ENCODE measurements around the gene IFIT1.
"Not testable (repeated sequence)": the region's sequence is repeated elsewhere in the genome, so short reads cannot be mapped to it uniquely, and the experiment has no call there.

Gene IFIT1, protein sequence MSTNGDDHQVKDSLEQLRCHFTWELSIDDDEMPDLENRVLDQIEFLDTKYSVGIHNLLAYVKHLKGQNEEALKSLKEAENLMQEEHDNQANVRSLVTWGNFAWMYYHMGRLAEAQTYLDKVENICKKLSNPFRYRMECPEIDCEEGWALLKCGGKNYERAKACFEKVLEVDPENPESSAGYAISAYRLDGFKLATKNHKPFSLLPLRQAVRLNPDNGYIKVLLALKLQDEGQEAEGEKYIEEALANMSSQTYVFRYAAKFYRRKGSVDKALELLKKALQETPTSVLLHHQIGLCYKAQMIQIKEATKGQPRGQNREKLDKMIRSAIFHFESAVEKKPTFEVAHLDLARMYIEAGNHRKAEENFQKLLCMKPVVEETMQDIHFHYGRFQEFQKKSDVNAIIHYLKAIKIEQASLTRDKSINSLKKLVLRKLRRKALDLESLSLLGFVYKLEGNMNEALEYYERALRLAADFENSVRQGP
- 9.3 to 54.2 (median 21.9) reads per million in 4 donors for total RNA-seq

DNA sequence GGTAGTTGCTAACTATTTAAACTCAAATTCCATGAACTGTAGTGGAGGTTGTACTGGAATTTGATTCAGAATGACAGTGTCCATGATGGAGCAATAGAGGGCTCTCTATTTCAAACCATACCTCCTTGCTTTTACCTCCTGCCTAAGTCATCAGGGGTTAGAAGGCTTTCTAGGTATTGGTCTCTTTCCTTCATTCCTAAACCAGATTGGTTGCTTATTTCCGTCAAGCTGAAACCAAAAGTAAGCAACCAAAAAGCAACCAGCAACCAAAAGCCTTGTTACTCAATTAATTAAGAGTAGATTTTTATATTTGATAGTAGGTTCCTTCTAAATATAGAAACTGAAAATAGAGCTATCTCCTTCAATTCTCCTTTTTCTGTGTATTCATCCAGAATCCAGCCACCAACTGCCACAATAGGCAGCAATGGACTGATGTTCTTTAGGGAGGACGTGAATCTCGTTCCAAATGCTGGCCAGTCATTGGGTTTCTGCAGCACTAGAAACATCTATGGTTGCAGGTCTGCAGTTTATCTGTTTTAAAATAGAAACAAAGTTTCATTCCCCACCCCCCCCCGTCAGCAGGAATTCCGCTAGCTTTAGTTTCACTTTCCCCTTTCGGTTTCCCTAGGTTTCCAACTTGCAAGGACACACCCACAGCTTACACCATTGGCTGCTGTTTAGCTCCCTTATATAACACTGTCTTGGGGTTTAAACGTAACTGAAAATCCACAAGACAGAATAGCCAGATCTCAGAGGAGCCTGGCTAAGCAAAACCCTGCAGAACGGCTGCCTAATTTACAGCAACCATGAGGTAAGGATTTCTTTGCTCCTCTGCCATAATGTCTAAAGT, at the start of gene IFIT1:
Gene IFIT1 (plus strand): TSS at position 717 of the 850 bp plus-strand sequence. CDS start 90 bp downstream, at position 807.
- DNase-seq, result peak in 4 of 5 donors; percentile 29 to 53 (median 45)

DNA sequence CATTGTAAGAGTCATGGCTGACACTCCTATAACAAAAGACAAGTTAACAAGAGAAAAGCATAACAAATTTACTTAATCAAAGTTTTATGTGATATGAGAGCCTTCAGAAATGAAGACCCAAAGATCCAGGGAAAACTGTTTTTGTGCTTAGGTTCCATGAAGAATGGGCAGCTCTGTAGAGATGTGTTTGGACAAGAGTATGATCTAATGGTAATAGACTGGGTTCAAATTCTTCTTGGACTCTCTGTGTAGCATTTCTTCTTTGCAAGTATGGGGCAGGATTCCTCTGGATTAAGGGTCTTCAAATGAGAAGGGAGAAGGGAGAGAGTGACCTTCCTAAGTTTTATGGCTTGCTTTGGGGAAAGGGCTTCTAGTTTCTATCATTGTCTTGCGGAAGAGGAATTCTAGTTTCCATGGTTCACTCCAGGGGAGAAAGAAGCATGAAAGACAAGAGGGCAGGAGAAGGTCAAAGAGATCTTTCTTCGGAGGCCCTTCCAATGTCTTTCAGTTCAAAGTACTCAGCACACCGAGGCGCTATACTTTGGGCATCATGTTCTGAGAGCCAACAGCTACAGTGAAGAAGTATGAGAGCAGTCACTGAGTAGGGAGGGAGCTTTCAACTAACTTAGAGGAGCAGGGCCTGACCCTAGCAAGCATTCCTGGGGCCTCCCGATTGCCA, 49.2 kb upstream of the IFIT1 start:
- DNase-seq, result no peak

DNA sequence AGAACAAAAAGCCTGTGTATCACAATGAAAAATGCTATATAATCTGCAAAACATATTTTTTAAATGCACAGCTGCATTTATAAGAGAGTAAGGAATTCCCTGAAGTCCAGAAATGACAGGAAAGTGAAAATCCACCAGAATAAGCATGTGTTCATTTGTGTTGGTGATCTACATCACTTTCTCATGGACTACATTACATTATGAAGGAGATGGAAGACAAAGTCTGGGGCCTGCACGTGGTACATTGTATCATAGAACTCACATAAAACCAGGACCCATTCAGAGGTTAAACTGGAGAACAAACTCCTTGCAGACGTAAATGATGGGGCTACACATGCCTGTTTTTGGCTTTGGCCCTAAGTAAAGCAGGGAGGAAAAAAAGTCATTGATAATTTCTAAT, 48.3 kb upstream of the IFIT1 start:
- no peak for DNase-seq

DNA sequence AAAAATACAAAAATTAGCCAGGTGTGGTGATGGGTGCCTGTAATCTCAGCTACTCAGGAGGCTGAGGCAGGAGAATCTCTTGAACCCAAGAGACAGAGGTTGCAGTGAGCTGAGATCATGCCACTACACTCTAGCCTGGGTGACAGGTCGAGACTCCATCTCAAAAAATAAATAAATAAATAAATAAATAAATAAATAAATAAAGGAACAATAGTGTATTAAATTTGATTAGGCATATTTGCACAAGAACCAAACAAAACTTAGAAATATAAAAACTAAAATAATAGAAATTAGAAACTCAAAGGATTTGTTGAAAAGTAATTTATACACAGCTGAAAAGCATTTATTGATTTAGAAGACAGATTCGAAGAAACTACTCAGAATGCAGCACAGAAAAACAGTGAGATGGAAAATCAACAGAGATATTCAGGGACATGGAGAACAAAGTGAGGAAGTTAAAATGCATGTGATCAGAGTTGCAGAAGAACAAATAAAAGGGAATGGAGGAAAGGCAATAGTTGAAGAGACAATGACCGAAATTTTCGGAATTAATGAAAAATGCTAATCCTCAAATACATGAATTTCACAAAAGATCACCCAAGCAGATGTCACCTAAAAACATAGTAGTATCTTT, 46.9 kb upstream of the IFIT1 start:
- no peak for DNase-seq

DNA sequence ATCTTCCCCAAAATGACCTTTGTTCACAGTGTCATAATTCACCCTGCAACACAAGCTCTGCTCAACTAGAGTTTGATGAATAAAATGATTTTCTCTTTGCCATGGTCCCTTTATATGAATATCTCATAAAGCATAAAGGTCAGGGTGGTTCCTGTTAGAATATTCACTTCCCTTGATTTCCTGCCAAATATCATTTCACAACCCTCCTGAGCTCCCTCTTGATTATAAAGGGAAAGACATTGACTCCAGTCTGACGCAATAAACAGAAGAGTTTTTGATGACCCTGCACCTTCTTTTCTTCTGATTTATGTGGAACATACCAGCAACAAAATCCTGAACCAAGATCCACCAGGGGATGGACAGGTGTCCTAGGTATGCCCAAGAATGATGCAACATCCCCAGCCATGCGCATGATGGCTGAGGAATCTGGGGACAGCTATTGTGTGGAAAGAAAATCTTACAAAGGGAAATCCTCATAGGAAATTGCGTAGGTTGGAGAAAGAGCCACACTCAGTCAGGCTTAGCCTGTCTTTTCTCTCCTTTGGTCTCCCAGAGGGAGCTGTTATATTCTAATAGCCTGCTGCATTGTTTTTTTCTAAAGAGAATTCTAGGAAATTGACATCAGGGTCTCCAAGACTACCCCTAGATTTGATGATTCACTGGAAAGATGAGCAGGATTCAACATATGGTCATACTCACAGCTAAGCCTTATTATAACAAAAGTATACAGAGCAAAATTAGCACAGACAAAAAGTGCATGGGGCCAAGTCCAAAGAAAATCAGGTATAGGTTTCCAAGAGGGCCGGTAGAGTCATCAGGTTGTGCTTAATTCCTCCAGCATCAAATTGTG, 45.8 kb upstream of the IFIT1 start:
- no peak for DNase-seq

DNA sequence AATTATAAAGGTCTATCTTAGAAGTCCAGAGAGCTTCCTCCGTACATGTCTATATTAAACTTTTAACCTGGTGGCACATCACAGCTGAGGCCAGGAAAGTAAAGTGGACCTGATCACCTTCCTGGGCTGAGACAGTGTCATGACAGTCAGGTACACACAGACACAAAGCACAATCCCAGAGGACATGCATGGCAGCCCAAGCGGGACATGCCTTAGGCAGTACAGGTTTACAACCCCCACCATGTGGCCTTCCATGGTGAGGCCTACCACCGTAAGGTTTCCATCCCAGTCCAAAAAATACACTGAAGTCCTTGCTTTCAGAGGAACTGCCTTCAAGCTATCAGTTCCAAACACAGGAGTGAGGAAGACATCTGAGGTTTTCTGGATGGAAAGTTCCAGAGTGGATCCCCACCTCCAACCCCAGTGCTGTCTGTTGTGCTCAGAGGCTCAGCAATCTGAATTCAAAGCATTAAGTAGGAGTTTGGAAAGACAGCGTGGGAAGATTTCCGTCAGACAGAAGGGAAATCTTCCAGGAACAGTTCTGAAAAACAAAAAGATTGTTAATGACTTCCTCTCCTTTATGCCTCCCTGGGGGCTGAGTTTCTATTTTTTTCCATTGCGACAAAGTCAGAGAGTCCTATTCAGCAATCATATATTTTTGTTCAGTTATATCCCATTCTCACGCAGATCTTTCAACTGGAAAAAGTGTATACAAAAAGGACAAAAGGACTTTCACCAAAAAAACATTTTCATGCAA, 44.5 kb upstream of the IFIT1 start:
- DNase-seq, result no peak

DNA sequence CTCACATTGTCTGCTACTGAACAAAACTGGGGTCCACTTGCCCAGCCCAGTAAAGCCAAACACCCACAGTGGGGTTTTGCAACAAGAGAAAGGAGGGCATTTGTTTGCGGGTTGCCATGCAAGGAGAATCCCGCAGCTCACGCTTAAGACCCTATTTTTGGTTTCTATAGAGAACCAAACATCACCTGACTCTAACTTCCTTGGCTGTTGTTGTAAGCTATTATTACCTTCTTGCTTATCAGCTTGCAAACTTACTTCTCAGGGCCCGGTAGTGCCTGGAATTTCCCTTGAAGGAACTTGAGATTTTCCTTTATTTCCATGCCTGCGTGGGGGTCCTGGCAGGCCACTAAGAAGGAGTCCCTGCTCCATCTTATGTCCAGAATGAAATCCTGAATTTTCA, 43.9 kb upstream of the IFIT1 start:
- no peak for DNase-seq

DNA sequence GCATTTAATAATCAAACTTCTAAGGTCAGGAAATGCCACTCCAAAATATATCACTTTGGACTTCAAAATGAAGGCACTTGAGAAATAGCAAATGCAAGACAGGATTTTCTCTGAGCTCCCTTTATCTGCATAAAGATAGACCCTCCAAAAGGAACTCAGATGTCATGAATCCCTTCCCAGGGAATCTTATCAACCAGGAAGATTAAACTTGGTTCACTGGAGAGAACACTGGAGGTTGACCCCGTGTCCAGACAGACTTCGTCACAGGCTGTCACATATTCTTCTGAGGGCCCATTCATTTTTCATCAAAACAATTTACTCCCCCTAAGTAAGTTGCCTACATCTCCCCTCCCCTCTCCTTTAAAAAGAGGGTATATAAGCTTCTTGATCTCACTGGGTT, 43.4 kb upstream of the IFIT1 start:
- no peak for DNase-seq

DNA sequence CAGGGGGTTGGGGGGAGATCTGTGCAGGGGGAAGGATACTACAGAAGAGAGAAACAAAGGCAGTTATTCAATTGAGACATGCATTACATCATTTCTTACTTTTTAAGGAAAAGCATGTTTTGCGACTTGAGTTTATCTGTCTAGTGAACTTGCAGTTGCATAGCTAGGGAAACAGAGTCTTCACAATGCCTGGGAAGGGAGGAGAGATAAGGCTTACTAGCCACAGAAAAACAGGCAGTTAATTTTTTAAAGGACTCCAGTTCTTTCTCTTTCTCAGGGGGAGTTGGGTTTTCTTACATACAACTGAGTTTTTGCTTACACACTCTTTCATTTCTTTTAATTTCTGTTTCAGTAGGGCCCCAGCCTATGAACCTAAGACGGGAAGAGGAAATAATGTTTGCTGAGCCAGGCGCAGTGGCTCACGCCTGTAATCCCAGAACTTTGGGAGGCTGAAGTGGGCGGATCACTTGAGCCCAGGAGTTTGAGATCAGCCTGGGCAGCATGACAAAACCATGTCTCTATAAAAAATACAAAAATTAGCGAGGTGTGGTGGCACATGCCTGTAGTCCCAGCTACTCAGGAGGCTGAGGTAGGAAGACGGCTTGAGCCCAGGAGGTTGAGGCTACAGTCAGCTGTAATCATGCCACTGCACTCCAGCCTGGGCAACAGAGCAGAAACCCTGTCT, 41.6 kb upstream of the IFIT1 start:
- DNase-seq, result not testable (repeated sequence)

DNA sequence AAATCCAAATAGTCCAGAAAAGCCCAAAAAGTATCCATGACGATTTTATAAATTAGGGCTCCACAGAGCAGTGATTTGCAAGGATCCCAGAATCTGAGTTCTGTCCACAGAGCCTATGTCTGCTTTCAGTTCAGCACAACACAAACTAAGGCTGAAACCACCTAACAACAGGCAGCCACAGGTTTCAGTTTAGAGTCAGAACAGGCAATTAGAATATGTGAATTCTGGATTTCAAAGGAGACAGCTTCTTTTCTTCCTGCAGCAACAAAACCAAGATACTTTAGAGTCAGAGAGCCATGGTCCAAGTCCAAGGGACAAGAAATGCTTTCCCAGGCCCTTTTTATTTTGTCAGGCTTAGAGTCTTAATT, 41.0 kb upstream of the IFIT1 start:
- peak in 1 of 5 donors; percentile 34 for DNase-seq

DNA sequence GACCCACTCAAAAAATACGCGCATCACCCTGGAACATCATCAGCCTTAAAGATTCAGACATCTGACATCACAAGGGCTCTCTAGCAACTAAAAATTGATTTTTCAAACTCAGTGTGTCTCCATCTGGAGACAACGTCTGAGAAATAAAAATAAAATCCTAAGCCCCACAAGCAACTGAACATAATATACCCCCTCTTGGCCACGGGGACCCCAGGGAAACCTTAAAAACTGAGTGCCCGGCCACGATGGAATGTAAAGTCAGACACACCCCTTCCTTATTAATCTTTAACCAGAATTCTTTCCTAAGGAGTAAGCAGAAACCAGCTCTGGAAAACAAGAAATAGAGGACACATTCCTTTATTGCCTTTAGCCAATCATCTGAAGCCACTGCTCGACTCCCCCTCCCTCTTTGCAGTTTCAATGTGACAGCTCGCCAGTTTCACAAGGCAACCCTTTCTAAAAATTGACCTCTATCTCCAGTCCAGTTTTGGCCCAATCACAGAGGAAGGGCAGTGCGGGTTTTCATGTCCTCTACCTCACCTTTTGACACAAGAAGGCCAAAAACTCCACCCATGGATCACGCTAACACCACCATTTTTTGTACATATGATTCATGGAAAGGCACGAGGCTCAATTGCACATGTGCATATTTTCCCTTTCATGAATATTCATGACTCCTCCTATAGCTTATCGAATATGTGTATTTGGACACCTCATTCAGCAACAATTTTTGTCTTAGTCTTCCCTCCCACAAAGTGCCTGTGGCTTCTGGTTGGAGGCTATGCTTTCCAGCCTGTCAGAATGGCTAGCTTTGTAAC, 40.4 kb upstream of the IFIT1 start:
- no peak for DNase-seq

DNA sequence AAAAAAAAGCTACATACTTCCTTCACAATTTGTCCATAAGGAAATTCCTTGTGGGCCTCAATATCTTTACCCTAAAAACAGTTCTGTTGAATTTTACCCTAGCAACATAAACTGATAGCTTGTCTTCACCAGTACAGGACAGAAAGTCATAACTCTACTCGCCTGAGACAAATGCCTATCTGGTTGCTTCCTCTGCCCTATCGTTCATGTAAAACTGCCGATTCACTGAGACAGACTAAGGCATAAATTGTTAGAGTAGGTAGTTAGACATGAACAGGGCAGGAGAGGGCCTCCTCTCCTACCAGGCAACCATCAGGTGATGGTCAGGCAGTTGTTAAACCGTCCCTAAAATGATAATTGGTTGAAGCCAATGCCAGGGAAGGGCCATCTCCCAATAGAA, 39.6 kb upstream of the IFIT1 start:
- DNase-seq, result no peak

DNA sequence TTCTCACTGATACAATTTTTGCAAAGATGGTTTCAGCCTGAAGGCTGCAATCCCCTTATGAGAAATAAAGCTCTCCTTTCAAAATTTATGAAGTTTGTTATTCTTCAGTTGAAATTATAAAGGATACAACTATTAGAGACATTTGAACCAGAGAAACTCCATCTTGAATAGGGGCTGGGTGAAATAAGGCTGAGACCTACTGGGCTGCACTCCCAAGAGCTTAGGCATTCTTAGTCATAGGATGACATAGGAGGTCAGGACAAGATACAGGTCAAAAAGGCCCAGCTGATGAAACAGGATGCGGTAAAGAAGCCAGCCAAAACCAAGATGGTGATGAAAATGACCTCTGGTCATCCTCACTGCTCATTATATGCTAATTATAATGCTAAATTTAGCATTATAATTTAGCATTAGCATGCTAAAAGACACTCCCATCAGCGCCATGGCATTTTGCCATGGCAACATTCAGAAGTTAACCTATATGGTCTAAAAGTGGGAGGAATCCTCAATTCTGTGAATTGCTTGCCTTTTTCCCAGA, 37.0 kb upstream of the IFIT1 start:
- DNase-seq, result no peak

DNA sequence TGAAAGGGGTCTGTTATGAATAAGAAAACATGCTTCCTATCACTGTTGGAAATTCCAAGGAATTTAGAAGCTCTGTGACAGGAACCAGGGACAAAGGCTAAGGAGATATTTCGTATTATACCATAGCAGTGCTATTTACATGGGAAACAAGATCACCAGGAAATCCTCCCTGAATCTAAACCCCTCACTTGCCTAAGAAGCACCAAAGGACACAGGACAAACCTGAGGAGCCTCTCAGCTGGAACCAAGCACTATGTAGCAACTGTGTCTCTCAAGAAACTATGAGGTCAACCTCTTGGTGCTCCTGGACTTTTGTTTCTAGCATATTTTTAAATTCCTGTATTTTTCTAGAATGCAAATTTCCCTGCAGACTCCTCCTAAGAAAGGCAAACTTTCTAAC, 35.3 kb upstream of the IFIT1 start:
- DNase-seq, result no peak

DNA sequence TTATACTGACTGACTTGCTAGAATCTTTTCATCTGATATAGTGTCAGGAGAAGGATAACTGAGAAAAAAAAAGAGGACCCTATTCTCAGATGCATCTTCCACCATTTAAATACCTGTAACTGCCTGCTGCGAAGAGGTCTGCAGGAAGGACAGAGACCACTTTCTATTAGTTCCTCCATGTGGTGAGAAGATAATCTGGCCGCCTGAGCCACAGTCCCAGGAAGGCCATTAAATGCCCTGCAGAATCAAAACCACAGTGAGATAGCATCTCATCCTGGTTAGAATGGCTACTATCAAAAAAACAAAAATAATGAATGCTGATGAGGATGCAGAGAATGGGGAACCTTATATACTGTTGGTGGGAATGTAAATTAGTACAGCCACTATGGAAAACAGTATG, 34.4 kb upstream of the IFIT1 start:
- DNase-seq, result no peak

DNA sequence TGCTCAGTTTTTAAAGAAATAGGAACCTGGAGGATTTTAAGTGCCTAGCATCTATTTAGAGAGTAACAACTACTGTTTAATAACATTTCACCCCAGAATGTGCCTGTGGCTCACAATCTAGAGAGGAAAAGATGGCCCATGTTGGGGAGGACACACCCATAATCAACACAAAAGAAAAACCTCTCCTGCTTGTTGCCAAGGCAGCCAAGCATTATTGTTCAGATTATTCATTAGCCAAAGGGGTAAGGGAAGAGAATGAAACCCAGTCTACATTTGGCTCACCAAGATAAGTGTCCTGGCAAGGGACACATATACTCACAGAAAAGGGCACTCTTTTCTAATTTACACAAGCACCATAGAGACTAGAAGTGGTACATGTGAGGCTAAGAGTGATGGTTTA, 32.3 kb upstream of the IFIT1 start:
- no peak for DNase-seq

DNA sequence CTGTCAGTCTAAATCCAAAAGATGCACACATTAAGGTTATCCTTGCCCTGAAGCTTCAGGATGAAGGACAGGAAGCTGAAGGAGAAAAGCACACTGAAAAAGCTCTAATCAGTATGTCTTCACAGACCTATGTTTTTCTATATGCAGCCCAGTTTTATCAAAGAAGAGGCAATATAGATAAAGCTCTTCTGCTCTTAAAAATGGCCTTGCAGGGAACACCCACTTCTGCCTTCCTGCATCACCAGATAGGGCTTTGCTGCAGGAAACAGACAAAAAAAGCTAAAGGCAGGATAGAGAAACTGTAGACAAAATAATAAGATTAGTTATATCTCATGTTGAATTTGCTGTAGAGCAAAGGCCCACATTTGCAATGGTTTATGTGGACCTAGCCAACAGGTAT, 29.5 kb upstream of the IFIT1 start:
- DNase-seq, result no peak

DNA sequence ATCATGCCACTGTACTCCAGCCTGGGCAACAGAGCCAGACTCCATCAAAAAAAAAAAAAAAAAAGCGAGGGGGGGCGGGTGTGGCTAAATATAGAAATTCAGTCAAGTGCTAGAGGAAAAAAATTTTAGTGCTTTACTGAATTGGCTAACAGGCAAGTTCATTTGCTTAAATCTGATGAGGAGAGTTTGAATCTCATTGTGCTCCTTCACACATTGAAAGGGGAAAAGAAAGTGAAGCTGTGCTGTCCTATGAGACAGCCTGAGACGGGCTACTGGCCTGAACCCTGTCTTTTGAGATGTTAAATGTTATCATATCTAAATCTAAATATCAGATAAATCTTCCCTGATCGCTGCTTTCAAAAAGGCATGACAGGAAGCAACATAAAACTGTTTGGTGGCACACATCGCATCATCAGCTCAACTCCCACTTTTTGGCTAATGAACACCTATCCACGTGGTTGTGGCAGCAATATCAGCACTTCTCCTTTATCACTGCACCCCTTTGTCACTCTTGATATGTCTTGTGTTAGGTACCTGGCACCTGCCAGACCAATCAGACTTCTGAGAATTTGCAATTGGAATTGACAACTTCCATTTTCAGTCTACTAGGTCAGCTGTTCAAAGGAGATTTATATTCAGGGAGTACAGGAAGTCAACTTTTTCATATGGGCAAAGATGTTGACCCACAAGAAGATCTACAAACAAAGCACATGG, 28.5 kb upstream of the IFIT1 start:
- DNase-seq, result no peak

DNA sequence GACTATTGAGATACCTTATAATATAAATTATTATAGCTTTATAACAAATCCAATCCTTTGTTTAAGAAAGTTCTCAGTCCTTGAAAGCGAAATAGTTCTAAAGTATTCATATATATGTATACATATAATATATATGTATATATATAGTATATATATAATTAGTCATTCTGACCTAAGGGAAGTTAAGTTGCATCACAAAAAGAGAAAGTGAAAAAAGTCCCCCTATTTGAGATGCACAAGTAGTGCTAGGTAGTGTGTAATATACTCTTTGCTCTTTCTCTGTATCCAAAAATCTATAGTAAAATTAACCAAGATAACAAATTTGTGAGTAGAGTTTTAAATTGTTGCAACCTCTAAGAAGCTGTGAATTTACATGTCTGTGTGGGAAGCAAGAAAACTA, 27.9 kb upstream of the IFIT1 start:
- no peak for DNase-seq

Data from T-helper 1 cell (primary cell).